ENCODE data around the gene TICAM2. TPM values are rescaled to one million over a fixed set of nuclear protein-coding genes. Genes with fewer than 3 reads are reported as not detected.
A peak's percentile ranks its signal among the peaks of the same experiment; 100 is the strongest.

The TICAM2 gene
- total RNA-seq, 2 experiments from 2014 or later = 0.40 to 2.0 TPM

DNA sequence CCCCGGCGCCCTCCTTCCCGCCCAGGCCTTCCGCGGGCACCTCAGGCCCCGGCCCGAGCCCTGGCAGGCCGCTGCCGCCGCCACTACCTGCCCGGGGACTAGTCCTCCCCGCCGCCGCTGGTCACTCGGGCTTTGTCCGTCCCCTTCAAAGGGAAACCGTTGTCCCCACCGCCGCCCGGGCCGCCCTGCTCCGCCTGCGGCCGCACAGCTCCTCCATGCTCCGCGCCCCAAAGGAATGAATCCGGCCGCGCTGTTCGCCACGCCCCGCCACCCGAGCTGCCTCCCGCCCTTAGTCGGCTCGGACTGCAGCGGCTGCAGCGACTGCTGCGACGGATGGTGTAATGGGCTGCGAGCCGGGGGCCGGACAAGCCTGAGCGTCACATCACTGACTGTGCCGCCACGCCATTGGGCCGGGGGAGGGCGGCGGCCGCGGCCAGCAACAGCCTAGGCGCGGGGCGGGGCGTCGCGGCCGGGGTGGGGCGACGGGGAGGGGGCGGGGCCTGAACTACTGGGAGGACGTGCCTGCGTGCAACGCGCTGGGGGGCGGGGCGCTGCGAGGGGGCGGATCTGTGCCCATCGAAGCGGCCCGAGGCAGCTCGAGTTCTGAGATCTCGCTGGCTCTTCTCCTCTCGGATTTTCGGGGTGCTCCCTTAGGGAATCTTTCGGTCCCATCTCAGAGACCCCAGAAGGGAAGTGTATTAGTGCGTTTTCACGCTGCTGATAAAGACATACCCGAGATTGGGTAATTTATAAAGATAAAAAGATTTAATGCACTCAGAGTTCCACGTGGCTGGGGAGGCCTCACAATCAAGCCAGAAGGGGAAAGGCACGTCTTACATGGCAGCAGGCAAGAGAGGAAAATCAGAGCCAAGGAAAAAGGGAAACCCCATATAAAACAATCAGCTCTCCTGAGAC lies 57.6 kb downstream of the TICAM2 start, which contains the start of gene FEM1C:
Gene FEM1C, minus strand, starts transcription at position 340 of the 915 bp plus-strand sequence. CDS start 1,282 bp downstream, outside the sequence.
- DNase-seq = peak; percentile 98
- ChIA-PET POLR2A (interaction anchor here (0.7 to 3.1 kb wide), 9 partner anchors 9 to 298 kb away, joined by 3 to 18 read pairs (median 7); partner anchors contain the start of genes AP3S1, ATG12, CCDC112 and TMED7), CTCF (interaction anchor here (0.6 to 1.6 kb wide), 7 partner anchors 10 to 281 kb away, joined by 3 to 5 read pairs (median 3); no protein-coding TSS in a partner anchor)
- Mint-ChIP-seq H3K27me3 (no peaks in the 10 kb centered on the region), H3K4me1 (ENCODE audit: low read depth) (peaks cover 37% of the 10 kb centered on the region), H3K4me3 (peak within 1 kb of the TSS; percentile 96), H3K36me3 (peaks cover 53% of the 10 kb centered on the region), H3K27ac (peak within 1 kb of the TSS; percentile 98), H3K9me3 (peaks cover 8% of the 10 kb centered on the region)
- intact Hi-C loops (cut with micrococcal nuclease) = loop anchor here (1.0 to 5.0 kb wide), 9 partner anchors 56 to 543 kb away; partner anchors contain the start of genes AP3S1, ATG12, CCDC112 and COMMD10

DNA sequence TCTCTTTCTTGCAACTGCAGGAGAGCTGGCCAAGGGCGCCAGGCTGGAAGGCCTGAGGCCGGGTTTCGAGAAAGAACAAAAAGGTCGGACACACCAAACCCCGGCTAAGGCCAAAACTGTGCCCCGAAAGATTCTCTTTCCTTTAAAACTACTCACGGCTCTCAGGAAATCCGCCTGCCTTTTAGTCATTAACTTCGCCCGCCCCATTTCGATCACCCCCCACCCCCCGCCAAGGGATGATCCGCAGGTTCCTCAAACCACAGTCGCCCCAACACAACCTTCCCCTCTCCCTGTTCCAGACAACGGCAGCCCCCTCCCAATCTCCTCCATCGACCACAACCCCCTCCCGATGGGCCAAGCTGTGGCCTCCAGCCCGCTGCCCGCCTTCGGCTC lies 58.2 kb downstream of the TICAM2 start:
- H3K9me3 Mint-ChIP-seq = peaks cover 8% of the 10 kb centered on the region
- H3K4me1 Mint-ChIP-seq (ENCODE audit: low read depth) = peaks cover 43% of the 10 kb centered on the region
- DNase-seq = peak; percentile 71
- POLR2A ChIA-PET = interaction anchor here (0.6 to 3.1 kb wide), 10 partner anchors 8 to 298 kb away, joined by 3 to 18 read pairs (median 6); partner anchors contain the start of genes AP3S1, ATG12, CCDC112 and TMED7
- peaks cover 60% of the 10 kb centered on the region for H3K36me3 Mint-ChIP-seq
- peak overlapping the region; percentile 96 for H3K4me3 Mint-ChIP-seq
- intact Hi-C loops (cut with micrococcal nuclease) = loop anchor here (1.0 to 5.0 kb wide), 9 partner anchors 57 to 543 kb away; partner anchors contain the start of genes AP3S1, ATG12, CCDC112 and COMMD10
- CTCF ChIA-PET = interaction anchor here (0.7 to 1.6 kb wide), 5 partner anchors 16 to 299 kb away, joined by 3 to 5 read pairs (median 3); no protein-coding TSS in a partner anchor
- H3K27ac Mint-ChIP-seq = peak overlapping the region; percentile 98
- no peaks in the 10 kb centered on the region for H3K27me3 Mint-ChIP-seq

DNA sequence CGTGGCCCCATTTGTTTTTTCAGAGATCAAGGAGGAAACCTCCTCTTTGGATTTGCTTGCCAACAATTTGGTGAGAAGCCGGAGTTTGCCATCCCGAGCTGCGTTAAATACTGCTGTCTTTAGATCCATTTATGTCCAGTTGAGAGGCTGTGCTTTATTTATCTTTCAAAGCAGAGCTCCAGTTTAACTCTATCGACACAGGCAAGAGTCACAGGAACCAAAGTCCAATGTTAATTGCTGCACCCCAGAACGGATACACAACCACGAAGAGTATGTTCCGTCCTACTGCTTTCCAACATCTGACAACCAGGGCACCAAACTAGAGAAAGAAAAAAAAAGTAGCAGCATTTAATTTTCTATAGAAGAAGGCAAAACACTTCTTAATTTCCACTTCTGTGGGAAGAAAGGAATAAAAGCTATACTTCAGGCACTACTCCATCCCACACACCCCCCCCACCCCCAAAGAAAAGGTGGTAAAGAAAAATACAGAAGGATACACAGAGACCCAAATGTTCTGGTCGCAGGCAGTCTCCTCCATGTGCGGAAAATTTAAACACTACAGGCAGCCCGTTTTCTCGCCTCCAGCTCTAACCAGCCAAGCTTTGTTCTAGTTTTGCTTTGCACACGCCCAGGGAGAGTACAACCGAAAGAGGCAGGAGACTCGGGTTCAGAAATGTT lies 58.8 kb downstream of the TICAM2 start:
- H3K27me3 Mint-ChIP-seq = no peaks in the 10 kb centered on the region
- peak overlapping the region; percentile 98 for H3K27ac Mint-ChIP-seq
- intact Hi-C loops (cut with micrococcal nuclease) = loop anchor here (1.0 to 5.0 kb wide), 10 partner anchors 23 to 544 kb away; partner anchors contain the start of genes AP3S1, ATG12, CCDC112 and COMMD10
- H3K4me1 Mint-ChIP-seq (ENCODE audit: low read depth) = peaks cover 49% of the 10 kb centered on the region
- DNase-seq = peak; percentile 64
- ChIA-PET CTCF (interaction anchor here (0.7 to 1.6 kb wide), 6 partner anchors 16 to 300 kb away, joined by 3 to 5 read pairs (median 3); no protein-coding TSS in a partner anchor), POLR2A (interaction anchor here (0.6 to 3.1 kb wide), 10 partner anchors 9 to 299 kb away, joined by 3 to 18 read pairs (median 6); partner anchors contain the start of genes AP3S1, ATG12, CCDC112 and TMED7)
- peaks cover 8% of the 10 kb centered on the region for H3K9me3 Mint-ChIP-seq
- H3K4me3 Mint-ChIP-seq = peak overlapping the region; percentile 96
- H3K36me3 Mint-ChIP-seq = peaks cover 65% of the 10 kb centered on the region

DNA sequence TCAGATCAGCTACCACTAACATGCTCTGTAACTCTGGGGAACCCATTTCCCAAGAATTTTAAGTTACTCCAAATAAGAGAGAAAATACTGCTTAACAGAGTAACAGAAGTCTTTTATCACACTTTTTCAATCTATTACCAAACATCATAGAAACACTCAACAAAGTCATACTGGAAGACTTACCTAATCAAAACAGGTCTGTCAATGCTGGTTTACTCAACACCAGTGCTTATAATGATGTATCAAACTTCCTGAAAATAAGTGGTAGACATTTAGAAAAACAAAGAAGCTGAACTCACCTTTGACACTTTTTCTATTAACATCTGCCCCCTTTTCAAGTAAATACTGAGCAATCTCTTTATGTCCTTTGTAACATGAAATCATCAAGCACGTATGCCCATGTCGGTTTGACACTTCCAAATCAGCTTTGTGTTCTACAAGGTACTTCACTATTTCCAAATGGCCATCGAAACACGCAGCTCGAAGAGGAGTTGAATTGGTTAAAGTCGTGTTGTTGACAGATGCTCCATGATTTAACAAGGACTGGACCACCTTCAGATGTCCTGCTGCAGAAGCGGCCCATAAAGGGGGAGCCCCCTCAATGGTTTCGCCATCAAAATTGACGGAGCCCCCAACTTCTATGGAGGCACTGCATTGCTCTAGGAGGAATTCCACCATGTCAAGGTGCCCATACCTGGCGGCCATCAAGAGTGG lies 59.5 kb downstream of the TICAM2 start:
- H3K27ac Mint-ChIP-seq = peak overlapping the region; percentile 98
- H3K4me1 Mint-ChIP-seq (ENCODE audit: low read depth) = peaks cover 54% of the 10 kb centered on the region
- peaks cover 69% of the 10 kb centered on the region for H3K36me3 Mint-ChIP-seq
- ChIA-PET CTCF (interaction anchor here (1.0 to 1.6 kb wide), 3 partner anchors 42 to 233 kb away, joined by 3 to 5 read pairs (median 3); no protein-coding TSS in a partner anchor), POLR2A (interaction anchor here (1.1 to 3.1 kb wide), 3 partner anchors 14 to 299 kb away, joined by 4 to 18 read pairs (median 7); partner anchors contain the start of genes AP3S1, ATG12 and TMED7)
- H3K4me3 Mint-ChIP-seq = peak overlapping the region; percentile 96
- peaks cover 8% of the 10 kb centered on the region for H3K9me3 Mint-ChIP-seq
- H3K27me3 Mint-ChIP-seq = no peaks in the 10 kb centered on the region
- DNase-seq = no peak
- intact Hi-C loops (cut with micrococcal nuclease) = loop anchor here (2.0 to 5.0 kb wide), 4 partner anchors 22 to 544 kb away; partner anchors contain the start of gene COMMD10

DNA sequence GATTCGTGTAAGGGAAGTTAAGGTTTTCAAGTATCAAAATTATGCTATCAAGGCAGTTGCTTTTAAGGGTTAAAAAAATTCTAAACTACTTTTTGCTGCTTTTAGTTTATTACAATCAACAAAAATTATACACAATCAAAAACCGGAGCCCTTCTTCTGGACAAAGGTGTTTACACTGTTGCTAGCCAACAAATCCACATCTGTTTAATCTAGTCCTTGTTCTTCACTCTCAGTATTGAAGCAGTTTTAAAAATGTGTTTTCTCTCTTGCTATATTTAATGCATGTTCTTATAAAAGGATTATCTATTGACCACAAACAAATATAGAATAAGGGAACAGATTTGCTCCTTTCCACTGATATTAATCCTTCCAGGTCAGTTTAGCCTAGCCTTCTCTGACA lies 60.2 kb downstream of the TICAM2 start:
- Mint-ChIP-seq H3K4me1 (ENCODE audit: low read depth) (peaks cover 60% of the 10 kb centered on the region), H3K27me3 (no peaks in the 10 kb centered on the region), H3K36me3 (peaks cover 73% of the 10 kb centered on the region), H3K27ac (no peak overlapping the region), H3K9me3 (peaks cover 8% of the 10 kb centered on the region), H3K4me3 (peak overlapping the region; percentile 96)
- DNase-seq = no peak
- intact Hi-C loops (cut with micrococcal nuclease) = loop anchor here (2.0 to 5.0 kb wide), 4 partner anchors 21 to 545 kb away; partner anchors contain the start of gene COMMD10
- ChIA-PET POLR2A (interaction anchor here (3.1 kb wide), 1 partner anchor 83 kb away, joined by 18 read pairs; the partner anchor contains the start of gene TMED7), CTCF (no interaction called here)

DNA sequence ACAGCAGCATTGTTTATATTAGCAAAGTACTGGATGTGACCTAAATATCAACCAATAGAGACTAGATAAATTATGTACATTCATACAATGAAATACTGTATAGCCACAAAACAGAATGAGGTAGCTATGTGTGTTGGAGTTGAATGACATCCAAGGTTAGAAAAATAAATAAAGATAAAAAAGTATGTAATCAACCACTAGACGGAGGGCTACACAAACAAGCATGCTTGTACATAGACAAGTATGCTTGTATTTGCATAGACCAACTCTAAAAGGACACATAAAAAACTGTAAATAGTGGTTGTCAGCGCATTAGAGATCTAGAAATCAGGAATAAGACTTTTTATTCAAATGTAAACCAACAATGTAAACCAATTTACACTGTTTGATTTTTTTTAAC lies 60.7 kb downstream of the TICAM2 start:
- Mint-ChIP-seq H3K4me3 (peak overlapping the region; percentile 96), H3K36me3 (peaks cover 77% of the 10 kb centered on the region), H3K9me3 (peaks cover 8% of the 10 kb centered on the region), H3K27ac (no peak overlapping the region), H3K27me3 (no peaks in the 10 kb centered on the region), H3K4me1 (ENCODE audit: low read depth) (peaks cover 65% of the 10 kb centered on the region)
- CTCF ChIA-PET = no interaction called here
- POLR2A ChIA-PET = no interaction called here
- DNase-seq = no peak
- intact Hi-C loops (cut with micrococcal nuclease) = loop anchor here (2.0 to 5.0 kb wide), 4 partner anchors 21 to 546 kb away; partner anchors contain the start of gene COMMD10

DNA sequence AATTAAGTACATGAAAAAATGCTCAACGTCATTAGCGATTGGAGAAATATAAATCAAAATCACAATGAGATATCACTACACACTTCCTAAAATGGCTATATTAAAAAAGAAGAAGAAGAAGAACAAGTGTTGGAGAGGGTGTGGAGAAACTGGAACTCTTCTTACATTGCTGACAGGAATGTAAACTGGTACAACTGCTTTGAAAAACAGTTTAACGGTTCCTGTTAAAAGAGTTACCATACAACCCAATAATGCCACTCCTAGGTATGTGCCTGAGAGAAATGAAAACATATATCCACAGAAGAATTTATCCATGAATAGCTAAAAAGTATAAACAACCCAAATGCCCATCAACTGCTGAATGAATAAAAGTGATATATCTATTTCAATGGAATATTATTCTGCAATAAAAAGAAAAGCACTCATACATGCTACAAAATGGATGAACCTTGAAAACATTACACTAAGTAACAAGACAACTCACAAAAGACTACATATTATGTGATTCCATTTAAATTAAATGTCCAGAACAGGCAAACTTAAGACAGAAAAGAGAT lies 66.7 kb downstream of the TICAM2 start:
- Mint-ChIP-seq H3K4me1 (ENCODE audit: low read depth) (peaks cover 80% of the 10 kb centered on the region), H3K27me3 (no peaks in the 10 kb centered on the region), H3K4me3 (no peak overlapping the region), H3K36me3 (peaks cover 65% of the 10 kb centered on the region), H3K9me3 (no peaks in the 10 kb centered on the region), H3K27ac (no peak overlapping the region)
- ChIA-PET CTCF (no interaction called here), POLR2A (interaction anchor here (1.5 kb wide), 1 partner anchor 9 kb away, joined by 3 read pairs; the partner anchor contains the start of gene FEM1C)
- no peak for DNase-seq
- intact Hi-C loops (cut with micrococcal nuclease) = no loop called here

DNA sequence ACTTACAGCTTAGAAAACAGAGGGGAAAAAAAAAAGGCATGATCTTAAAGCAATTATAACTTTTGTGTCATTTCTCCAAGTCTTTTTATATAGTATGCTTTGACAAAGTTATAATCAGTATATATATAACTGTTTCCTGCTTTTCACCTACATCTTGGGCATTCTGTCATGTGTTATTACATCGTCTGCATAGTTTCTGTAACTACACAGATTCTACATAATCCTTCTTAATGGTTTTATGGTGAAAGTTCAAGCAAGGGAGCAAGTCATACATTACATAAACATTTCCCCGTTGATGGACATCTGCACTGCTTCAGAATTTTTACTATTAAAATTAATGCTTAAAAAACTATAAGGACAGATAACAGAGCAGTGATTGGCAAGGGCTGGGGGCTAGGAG lies 69.8 kb downstream of the TICAM2 start:
- no peak for DNase-seq
- Mint-ChIP-seq H3K27me3 (no peaks in the 10 kb centered on the region), H3K27ac (no peak overlapping the region), H3K4me3 (no peak overlapping the region), H3K4me1 (ENCODE audit: low read depth) (peaks cover 68% of the 10 kb centered on the region), H3K36me3 (peaks cover 41% of the 10 kb centered on the region), H3K9me3 (no peaks in the 10 kb centered on the region)
- CTCF ChIA-PET = no interaction called here
- intact Hi-C loops (cut with micrococcal nuclease) = no loop called here
- POLR2A ChIA-PET = no interaction called here

DNA sequence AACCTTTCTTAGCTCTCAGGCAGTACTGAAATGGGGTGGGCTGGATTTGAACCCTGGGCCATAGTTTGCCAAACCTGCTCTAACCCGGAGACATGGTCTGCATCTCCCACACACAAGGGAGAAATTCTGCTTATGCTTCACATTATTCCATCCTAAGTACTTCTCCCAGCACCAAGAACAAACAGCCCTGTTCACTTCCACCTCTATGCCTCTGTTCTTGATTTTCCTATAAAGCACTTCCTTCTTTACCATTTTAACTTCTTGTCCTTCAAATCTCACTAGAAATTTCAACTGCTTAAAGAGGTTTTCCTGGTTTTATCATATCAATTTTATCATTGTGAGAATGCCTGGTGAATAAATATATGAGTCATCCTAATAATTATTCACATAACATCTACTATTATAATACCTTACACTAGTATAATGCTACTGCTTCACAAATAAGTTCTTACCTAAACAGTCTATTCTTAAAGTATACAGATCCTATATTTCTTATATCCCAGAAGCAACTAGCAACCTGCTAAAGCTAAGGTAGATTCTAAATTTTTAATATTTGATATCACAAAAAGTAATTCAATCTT lies 70.4 kb downstream of the TICAM2 start:
- H3K27ac Mint-ChIP-seq = no peak overlapping the region
- intact Hi-C loops (cut with micrococcal nuclease) = no loop called here
- CTCF ChIA-PET = no interaction called here

DNA sequence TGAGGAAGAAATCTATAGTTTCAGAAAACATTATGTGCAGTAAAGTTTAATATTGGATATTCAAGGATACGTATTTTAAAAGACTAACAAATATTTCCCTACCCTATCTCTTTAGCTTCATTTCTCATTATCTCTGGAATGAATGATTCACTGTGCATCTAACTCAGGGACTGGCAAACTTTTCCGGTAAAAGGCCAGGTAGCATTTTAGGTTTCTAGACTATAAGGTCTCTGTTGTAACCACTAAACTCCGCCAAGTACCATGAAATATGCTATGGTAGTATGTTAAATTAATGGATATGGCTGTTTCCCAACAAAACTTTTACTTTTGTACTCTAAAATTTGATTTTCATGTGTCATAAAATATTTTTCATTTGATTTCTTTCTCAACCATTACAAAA lies 70.9 kb downstream of the TICAM2 start:
- H3K9me3 Mint-ChIP-seq = no peaks in the 10 kb centered on the region
- peaks cover 57% of the 10 kb centered on the region for H3K4me1 Mint-ChIP-seq (ENCODE audit: low read depth)
- H3K4me3 Mint-ChIP-seq = no peak overlapping the region
- ChIA-PET POLR2A (no interaction called here), CTCF (no interaction called here)
- DNase-seq = no peak
- H3K36me3 Mint-ChIP-seq = peaks cover 32% of the 10 kb centered on the region
- no peaks in the 10 kb centered on the region for H3K27me3 Mint-ChIP-seq
- intact Hi-C loops (cut with micrococcal nuclease) = no loop called here
- no peak overlapping the region for H3K27ac Mint-ChIP-seq

More for the DNA sequence above, 70.4 kb downstream of the TICAM2 start:
- H3K4me1 Mint-ChIP-seq (ENCODE audit: low read depth) = peaks cover 62% of the 10 kb centered on the region
- POLR2A ChIA-PET = no interaction called here
- DNase-seq = no peak
- H3K9me3 Mint-ChIP-seq = no peaks in the 10 kb centered on the region
- H3K4me3 Mint-ChIP-seq = no peak overlapping the region
- H3K36me3 Mint-ChIP-seq = peaks cover 37% of the 10 kb centered on the region
- no peaks in the 10 kb centered on the region for H3K27me3 Mint-ChIP-seq

Measured in activated CD4-positive, alpha-beta memory T cell treated with anti-CD3 and anti-CD28 coated beads for 36 hours (primary cell).